Cardiac septum (tissue), 1 donor: ENCODE results near the gene GSAP. TPM values are rescaled to one million over a fixed set of nuclear protein-coding genes. Genes with fewer than 3 reads are reported as not detected.
"Not testable (repeated sequence)": the region's sequence is repeated elsewhere in the genome, so short reads cannot be mapped to it uniquely, and the experiment has no call there.

Experiments used
- DNase-seq: peaks from one replicate; pipeline ENCODE4 v3.0.0-alpha.2; 2020; ENCODE audit warnings: low spot score
- intact Hi-C: fragments of 100-400 bp; cut with DNase I; formaldehyde crosslinking; loops from one replicate; pipeline ENCODE4 v1.14.0; 2022
- long read RNA-seq: library from polyadenylated mRNA; unstranded; transcript quantifications from one replicate; pipeline ENCODE4 v2.0.0, GENCODE V29; 2021
- total RNA-seq: library from RNA; stranded (reverse); fragmentation: NEBNext Ultra II Directional; extraction: Animal tissue kit (Norgen Biotek cat#: 25700); gene quantifications from one replicate; pipeline ENCODE4 v1.2.1, GENCODE V29; 2021
- donor health status: DM: no; HTN: no; CAD: no.

The GSAP gene, protein sequence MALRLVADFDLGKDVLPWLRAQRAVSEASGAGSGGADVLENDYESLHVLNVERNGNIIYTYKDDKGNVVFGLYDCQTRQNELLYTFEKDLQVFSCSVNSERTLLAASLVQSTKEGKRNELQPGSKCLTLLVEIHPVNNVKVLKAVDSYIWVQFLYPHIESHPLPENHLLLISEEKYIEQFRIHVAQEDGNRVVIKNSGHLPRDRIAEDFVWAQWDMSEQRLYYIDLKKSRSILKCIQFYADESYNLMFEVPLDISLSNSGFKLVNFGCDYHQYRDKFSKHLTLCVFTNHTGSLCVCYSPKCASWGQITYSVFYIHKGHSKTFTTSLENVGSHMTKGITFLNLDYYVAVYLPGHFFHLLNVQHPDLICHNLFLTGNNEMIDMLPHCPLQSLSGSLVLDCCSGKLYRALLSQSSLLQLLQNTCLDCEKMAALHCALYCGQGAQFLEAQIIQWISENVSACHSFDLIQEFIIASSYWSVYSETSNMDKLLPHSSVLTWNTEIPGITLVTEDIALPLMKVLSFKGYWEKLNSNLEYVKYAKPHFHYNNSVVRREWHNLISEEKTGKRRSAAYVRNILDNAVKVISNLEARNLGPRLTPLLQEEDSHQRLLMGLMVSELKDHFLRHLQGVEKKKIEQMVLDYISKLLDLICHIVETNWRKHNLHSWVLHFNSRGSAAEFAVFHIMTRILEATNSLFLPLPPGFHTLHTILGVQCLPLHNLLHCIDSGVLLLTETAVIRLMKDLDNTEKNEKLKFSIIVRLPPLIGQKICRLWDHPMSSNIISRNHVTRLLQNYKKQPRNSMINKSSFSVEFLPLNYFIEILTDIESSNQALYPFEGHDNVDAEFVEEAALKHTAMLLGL
- 7.2 TPM for total RNA-seq
- long read RNA-seq, partial matches to known transcripts = 3 of 15 reads
- long read RNA-seq, other reads (novel, unspliced or antisense) = 11 of 15 reads

DNA sequence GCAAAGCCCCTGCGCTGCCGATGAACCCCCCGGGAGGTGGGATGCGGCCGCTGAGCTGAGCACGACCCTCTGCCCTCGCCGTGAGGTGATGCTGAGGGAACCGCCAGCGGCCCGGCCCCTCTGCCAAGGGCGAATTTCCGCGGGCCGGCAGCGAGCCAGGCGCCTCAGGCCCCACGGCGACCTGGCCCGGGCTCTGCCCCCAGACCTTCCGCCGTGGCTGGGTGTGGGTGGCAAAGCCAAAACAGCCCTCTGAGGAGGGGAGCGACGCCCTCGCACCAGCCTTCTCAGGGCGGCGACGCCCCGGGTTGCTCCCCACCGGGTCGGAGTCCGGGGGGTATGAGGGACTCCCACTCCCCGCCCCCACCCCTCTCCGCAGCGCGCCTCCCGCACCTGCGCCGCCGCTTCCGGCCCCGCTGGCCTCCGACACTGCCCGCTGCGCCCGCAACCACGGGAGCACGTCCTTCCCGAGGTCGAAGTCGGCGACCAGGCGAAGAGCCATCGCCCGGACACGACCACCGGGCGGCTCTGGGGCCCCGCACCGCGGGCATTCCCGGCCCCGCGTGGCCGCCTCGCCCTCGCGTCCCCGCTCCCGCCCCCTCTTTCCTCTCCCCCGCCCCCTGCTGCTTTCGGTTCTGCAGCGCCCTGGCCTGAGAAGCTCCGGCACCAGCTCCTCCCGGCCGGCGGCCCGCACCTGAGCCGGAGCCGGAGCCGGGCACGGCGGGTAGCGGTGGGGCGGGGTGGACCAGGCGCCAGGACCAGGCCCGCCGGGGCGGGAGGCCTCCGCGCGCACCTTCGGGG is at the start of gene GSAP:
GSAP (minus strand) TSS at position 527 of the 798 bp plus-strand sequence; CDS start at position 499, 28 bp downstream.
- intact Hi-C loops = loop anchor here (5.0 kb wide), 1 partner anchor 121 kb away; the partner anchor contains the start of gene PTPN12
- DNase-seq = peak; percentile 91

DNA sequence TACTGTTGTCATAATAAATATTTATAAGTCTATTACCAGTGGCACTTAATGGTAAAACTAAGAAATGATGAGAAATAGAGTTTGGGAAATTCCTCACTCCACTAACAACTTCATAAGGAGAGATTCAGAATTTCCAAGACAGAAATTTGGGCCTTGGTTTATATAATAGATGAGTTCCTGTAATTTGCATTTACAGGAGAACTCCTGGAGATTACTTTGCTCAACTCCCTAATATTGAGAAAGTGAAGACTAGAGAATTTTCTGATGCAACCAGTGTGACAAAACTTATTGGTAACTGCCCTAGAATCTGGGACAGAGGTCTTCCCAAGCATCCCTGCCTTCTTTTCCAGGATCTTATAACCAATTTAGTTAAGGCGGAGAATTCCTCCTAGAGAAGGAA is 49.1 kb upstream of the GSAP start:
- DNase-seq = no peak
- intact Hi-C loops = no loop called here

DNA sequence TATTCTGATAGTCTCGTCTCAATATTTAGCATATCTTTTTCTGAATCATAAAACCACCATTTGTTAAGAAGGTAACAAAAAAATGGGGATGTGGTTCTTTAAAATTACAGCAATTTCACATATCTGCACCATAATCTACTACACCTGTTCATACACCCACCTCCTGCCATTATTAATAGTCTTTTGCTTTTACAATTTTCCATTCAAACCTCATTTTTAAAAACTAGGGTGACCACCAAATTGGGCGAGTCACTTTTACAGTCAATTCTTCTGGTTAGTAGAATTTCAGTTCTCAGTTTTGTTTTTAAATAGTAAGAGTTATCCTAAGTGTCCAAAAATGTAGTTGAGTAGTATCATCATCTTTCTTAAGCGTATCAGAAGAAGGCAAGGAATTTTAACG is 48.4 kb upstream of the GSAP start:
- no peak for DNase-seq
- intact Hi-C loops = no loop called here

DNA sequence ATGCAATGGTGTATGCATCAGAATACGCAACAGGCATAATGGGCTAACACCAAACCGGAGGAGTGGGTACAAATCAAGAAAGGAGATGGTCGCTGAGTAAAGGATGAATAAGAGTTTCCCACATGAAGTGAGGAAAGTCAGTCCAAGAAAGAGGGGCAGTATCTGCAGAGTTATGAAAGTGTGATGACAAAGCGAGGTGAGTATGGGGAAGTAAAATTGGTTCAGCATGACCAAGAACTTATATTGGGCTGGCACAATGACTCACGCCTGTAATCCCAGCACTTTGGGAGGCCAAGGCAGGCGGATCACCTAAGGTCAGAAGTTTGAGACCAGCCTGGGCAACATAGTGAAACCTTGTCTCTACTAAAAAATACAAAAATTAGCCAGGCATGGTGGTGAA is 47.5 kb upstream of the GSAP start:
- DNase-seq, intact Hi-C loops: not testable (repeated sequence)

DNA sequence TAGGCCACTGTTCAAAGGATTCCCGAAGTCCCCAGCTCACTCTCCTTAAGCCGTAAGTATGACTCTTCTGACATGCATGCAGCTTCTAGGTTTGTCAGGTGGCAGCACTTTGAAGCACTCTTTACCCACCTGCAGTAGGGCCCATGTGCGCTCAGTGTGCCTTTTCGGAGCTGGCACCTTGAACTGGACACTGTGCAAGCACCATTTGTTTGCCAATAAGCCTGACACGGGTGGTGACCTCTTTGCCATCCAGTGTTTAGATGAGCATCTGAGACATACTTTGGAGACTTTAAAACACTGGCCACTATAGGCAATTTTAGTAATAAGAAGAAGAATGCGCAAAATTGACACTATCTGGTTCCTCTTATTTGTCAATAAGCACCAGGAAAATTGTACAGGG is 45.7 kb upstream of the GSAP start:
- intact Hi-C loops = no loop called here
- no peak for DNase-seq

DNA sequence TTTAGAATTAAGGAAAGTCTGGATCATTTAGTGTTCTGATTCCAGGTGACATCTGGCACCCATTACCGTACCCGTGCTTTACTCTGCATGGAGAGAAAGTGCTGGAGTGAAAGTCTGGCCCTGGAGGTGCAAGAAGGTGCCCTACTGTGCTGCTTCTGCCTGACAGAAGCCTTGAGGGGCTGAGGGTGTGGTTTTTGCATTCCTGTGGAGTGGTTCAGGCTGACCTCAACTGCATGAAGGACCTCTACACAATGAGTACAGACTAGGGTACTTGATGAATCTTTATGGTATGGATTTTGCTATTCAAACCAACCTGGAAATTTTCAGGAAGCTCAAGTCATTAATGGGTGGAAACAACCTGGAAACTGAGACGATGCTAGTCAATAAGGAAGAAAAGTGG is 45.1 kb upstream of the GSAP start:
- no peak for DNase-seq

DNA sequence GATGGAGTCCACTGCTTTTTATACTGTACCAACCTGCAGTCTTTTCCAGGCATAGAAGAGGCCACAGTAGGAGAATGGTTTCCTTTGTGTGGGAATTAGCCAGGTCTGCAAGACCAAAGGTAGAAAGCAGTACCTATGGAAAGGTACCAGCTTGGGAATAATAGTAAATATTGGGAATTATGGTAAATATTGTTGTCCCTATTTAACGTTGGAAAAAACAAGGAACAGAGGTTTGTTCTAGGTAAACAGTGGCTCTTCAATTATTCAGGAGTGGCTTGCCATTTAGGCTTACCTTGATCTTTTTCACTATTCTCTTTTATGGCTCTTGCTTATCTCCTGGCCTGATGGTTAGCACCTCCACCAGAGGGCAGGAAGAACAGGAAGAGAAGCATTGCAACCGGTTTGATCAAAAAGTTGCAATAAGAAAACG is 43.9 kb upstream of the GSAP start:
- no peak for DNase-seq
- intact Hi-C loops = no loop called here

More for the DNA sequence above, 45.1 kb upstream of the GSAP start:
- intact Hi-C loops = no loop called here

DNA sequence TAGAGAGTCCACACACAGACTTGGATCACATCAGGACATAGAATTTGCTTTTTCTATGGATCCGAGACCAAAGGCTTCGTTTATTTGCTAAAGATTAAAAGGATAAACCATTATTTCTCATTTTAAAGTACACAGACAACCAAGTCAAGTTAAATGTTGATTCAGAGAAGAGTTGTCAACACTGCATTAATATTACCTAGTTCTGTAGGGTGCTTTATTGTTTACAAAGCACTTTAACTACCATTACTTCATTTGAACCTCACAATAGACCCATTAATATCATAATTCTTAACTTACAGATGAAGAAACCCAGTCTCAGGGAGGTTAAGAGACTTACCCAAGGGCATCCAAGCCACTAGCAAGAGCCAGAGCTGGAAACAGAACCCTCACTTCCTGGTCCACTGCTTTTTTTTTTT is 43.2 kb upstream of the GSAP start:
- intact Hi-C loops = no loop called here

DNA sequence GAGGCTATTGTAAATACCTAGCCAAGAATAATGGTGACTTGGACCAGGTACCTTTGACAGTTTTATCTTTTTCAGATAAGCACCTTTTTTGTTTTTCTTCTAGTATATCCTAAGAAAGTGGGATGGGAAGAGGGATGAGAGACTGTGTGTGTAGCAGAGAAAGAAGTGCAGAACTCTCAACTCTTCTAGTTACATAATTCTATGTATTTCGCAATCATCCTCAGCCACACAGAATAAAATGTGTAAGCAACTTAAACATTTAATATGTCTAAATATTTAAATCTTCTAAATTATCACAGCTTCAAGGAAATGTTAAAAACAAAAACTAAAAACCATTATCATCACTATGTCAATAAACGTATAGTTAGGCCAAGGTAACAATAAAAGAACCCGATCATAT is 42.6 kb upstream of the GSAP start:
- intact Hi-C loops = no loop called here
- no peak for DNase-seq

More for the DNA sequence above, 43.2 kb upstream of the GSAP start:
- DNase-seq = no peak

DNA sequence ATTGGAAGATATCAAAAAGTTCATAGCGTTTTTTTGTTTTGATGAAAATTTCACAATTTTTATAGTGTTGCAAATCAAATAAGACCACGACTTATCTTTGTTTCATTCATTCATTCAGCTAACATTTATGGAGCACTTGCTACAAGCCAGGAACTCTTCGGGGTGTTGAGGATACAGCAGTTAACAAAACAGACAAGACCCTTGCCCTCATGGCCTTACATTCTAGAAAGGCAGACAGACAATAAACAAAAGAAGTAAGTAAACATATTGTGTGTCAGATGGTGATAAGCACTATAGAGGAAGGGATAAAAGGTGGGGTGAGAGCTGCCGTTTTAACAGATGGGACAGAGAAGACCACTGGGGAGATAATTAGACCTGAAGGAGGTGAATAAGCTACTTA is 41.6 kb upstream of the GSAP start:
- no peak for DNase-seq
- intact Hi-C loops = no loop called here

DNA sequence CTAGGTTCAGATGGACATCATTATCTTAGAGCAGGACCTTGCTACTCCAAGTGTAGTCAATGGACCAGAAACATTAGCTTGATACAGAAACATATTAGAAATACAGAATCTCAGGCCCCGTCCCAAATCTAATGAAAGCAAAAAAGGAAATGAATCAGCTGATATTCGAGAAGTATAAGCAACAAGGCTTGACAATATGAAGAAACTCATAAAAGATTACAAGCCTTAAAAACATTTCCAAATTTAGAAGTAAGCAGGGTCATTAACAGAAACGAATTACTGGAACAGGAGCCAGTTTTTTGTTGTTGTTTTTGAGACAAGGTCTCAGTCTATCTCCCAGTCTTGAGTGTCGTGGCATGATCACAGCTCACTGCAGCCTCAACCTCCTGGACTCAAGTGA is 40.5 kb upstream of the GSAP start:
- intact Hi-C loops = no loop called here
- no peak for DNase-seq

DNA sequence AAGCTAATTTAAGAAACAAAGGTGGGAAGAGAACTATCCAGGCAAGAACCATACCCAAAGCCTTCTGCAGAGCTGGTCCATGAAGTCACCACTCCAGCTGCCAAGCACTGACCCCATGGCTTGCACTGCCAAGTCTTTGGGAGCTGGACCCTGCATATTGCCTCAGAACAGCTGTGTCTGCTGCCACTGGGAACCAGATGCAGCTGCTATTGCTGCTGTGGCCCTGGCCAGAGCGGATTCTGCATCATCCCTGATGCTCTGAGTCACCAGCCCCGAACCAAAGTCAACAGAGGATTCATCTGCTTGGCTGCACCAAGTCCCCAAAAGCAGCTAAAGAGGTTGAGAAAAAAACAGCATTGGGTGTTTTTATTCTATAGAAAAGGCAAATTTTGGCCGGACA is 39.2 kb upstream of the GSAP start:
- no peak for DNase-seq
- intact Hi-C loops = no loop called here

DNA sequence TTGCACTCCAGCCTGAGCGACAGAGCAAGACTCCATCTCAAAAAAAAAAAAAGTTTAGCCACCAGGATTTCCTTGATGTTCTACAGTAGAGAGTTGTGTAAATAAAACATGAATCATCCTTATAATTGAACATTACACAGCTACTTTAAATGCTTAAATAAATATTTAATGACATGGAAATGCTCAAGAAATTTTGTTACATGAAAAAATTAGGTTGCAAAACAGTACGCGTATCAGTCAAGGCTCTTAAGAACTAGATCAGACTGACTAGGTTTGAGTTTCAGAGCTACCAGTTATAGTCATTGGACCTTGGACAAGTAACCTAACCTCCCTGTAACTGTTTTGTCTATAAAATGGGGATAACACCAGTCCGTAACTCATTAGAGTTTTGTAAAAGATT is 38.7 kb upstream of the GSAP start:
- intact Hi-C loops = no loop called here
- no peak for DNase-seq

DNA sequence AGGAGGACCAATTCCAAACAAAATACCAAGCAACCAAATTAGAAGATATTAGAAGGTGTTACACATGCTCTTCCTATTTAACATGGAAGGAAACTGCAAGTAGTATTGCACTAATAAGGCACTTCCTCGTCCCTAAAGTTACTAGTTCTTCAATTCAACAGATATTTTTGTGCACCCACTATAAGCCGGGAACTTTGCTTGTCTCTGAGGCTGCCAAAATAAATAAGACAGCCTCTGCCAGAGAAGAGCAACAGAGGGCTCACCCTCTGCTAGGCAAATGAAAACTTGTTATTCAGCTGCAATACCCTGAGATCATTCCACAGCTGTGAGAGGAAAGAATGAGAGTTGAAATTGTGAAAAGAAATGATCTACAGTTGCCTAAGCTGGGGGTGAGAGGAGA is 37.4 kb upstream of the GSAP start:
- intact Hi-C loops = no loop called here
- DNase-seq = no peak

DNA sequence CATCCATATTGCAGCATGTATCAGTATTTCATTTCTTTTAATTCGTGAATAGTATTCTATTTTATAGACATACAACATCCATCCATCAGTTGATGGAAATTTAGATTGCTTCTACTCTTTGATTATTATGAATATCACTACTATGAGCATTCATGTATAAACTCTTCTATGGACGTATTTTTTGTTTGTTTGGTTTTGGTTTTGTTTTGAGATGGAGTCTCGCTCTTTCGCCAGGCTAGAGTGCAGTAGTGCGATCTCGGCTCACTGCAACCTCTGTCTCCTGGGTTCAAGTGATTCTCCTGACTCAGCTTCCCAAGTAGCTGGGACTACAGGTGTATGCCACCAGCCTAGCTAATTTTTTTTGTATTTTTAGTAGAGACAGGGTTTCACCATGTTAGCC is 35.8 kb upstream of the GSAP start:
- intact Hi-C loops, DNase-seq: not testable (repeated sequence)

DNA sequence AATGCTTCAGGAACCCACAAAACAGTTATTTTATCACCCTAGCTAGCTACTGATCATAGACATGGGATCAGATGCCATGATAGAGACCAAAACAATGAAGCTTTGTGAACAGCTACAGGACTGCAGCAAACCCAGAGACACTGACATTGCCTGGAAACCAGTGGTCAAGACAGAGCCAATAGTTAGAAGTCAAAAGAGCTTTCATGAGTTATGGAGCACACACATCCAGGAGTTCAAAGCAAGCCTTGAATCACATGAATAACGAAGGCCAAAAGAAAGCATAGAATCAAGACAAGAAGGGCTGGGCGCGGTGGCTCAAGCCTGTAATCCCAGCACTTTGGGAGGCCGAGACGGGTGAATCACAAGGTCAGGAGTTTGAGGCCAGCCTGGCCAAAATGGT is 34.5 kb upstream of the GSAP start:
- DNase-seq = no peak
- intact Hi-C loops = no loop called here

DNA sequence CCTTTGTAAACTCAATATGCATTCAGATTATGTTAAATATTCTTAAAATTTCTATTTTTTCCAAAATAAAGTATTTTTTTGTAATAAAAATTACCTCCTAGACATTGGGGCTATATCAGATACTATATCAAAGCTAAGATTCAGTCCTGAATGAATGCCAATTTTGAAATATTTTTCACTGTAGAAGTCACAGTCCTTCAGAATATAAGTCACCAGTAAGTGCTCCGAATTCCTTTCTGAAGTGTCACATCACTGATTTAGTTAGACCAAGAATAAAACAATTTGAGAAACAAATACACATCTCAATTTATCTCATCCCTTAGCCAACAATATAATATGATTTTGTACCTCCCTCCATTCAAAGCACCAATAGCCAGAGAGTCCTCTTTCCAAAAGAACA is 33.9 kb upstream of the GSAP start:
- no peak for DNase-seq
- intact Hi-C loops = no loop called here

DNA sequence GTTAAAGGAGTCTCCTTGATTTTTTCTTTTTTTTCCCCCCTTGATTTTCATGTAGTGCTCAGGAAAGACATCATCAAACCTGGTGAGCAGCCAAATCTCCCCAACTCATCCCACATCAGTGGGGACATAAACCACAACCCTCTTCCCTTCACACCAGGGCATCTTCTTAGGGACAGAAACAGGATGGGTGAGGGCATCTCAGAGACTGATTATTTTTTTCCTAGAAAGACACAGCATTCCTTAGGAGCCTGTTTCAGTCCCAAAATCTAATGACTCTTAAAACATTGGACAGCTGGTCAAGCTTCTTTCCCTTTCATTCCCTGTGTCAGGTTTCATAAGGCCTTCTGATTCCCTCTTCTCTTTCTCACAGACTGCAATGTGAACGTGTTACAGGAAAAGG is 31.5 kb upstream of the GSAP start:
- intact Hi-C loops = loop anchor here (10.0 kb wide), 1 partner anchor 307 kb away; no protein-coding TSS in a partner anchor
- DNase-seq = no peak

DNA sequence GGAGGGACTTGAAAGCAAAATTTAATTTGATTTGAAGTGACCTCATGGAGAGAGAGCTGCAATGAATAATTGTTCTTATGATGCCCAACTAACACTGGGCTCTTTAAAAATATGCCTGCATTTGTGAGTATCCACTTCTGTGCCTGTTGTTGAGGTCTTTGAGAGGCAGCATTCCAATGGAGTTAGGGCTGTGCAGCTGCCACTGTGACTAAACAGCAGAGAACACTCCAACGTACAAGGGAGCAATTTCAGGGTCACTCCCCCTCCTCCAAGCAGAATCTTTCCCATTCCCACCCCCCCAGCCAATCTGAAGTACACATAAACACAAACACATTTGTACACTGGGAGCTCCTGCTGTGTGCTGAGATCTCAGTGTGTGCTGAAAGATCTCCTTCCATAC is 28.0 kb upstream of the GSAP start:
- intact Hi-C loops = loop anchor here (10.0 kb wide), 1 partner anchor 311 kb away; no protein-coding TSS in a partner anchor
- no peak for DNase-seq

DNA sequence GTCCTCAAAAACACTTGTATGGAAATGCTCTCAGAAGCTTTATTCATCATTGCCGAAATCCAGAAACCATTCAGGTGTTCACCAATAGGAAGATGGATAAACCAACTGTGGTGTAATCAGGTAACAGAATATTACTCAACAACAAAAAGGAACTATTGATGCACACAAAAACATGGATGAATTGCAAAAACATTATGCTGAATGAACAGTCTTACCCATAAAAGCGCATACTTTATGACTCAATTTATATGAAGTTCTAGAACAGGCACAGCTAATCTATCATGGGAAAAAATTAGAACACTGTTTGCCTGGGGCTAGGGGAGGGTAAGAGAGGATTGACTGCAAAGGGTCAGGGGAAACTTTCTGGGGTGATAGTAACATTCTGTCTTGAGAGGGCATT is 26.9 kb upstream of the GSAP start:
- intact Hi-C loops = loop anchor here (10.0 kb wide), 1 partner anchor 312 kb away; no protein-coding TSS in a partner anchor
- DNase-seq = no peak
